HepG2 (cell line): ENCODE measurements around the gene TIGAR. TPM values are rescaled to one million over a fixed set of nuclear protein-coding genes. Genes with fewer than 3 reads are reported as not detected.

ENCODE experiments used
- ARID5B ChIP-seq: IDR thresholded peaks from 2 replicates; pipeline ENCODE4 v1.4.0; 2020; ENCODE audit warnings: mild to moderate bottlenecking, missing genetic modification reagents
- FOXA1 ChIP-seq, 2 experiments: fragments of 450-650 bp in 1 of 2; sonication (generic) in 1 of 2; formaldehyde crosslinking in 1 of 2; IDR thresholded peaks; 2 replicates each; pipeline versions ENCODE4 v1.4.0 to v1.6.1; 2016 to 2020; ENCODE audit warnings: missing genetic modification reagents in 1 of 2
- GATAD1 ChIP-seq: IDR thresholded peaks from 2 replicates; pipeline ENCODE4 v1.6.1; 2016; ENCODE audit warnings: missing genetic modification reagents, missing compliant biosample characterization
- HMGXB4 ChIP-seq, 2 experiments: sonication (generic) in 1 of 2; formaldehyde crosslinking in 1 of 2; IDR thresholded peaks; 2 replicates each; pipeline versions ENCODE4 v1.4.0 to v1.6.1; 2018 to 2020; ENCODE audit warnings: missing genetic modification reagents in 2 of 2, borderline replicate concordance in 1 of 2, low read depth in 1 of 2, mild to moderate bottlenecking in 1 of 2, missing biosample characterization in 1 of 2
- MAFK ChIP-seq, 2 experiments: IDR thresholded peaks in 1 of 2; conservative IDR thresholded peaks in 1 of 2; 2 replicates each; pipeline ENCODE4 v1.6.1; 2011; ENCODE audit warnings: improper control_type of control experiment in 2 of 2, low read length in 2 of 2
- ZFY ChIP-seq: sonication (generic); formaldehyde crosslinking; IDR thresholded peaks from 2 replicates; pipeline ENCODE4 v1.4.0; 2020; ENCODE audit warnings: missing genetic modification reagents
- ZNF136 ChIP-seq: sonication (generic); formaldehyde crosslinking; IDR thresholded peaks from 2 replicates; pipeline ENCODE4 v1.8.1; 2022; ENCODE audit warnings: low read depth, mild to moderate bottlenecking, moderate library complexity, missing genetic modification reagents
- ZNF232 ChIP-seq: sonication (generic); formaldehyde crosslinking; IDR thresholded peaks from 2 replicates; pipeline ENCODE4 v1.4.0; 2020; ENCODE audit warnings: missing genetic modification reagents, borderline replicate concordance
- ZNF556 ChIP-seq: sonication (generic); formaldehyde crosslinking; IDR thresholded peaks from 2 replicates; pipeline ENCODE4 v1.4.0; 2020; ENCODE audit warnings: mild to moderate bottlenecking, missing genetic modification reagents, borderline replicate concordance
- ZNF605 ChIP-seq: sonication (generic); formaldehyde crosslinking; IDR thresholded peaks from 2 replicates; pipeline ENCODE4 v1.8.0; 2022; ENCODE audit warnings: mild to moderate bottlenecking, missing genetic modification reagents
- polyA plus RNA-seq, 8 experiments: library from polyadenylated mRNA; depleted of rRNA in 3 of 8; stranded (reverse) in 7 of 8; unstranded in 1 of 8; fragments of >200 nt; fragmentation: Illumina TruSeq in 4 of 8; extraction: Trizol in 4 of 8; gene quantifications; 2 replicates each; pipeline versions ENCODE4 v1.2.1 to v1.2.3, GENCODE V29; 2011 to 2016; ENCODE audit warnings: low read depth in 4 of 8, missing spikeins in 1 of 8, mixed read lengths in 1 of 8; ENCODE audit not compliant: insufficient read depth in 1 of 8
- total RNA-seq, 5 experiments: library from RNA; depleted of rRNA; stranded (reverse); fragments of >200 nt; fragmentation: Illumina TruSeq; extraction: Trizol; gene quantifications; 2 replicates each; pipeline ENCODE4 v1.2.3, GENCODE V29; 2016; ENCODE audit warnings: low read depth in 1 of 5
- TF ChIP-seq, protein P1 (sequence below): sonication (generic); formaldehyde crosslinking; IDR thresholded peaks from 2 replicates; pipeline ENCODE4 v1.4.0; 2020; ENCODE audit warnings: mild to moderate bottlenecking, missing genetic modification reagents

TIGAR gene
- total and polyA plus RNA-seq, 2 of the 13 experiments (the other 11 are each of a cell fraction or from before 2014, with no cell fraction given): 2.6 to 21.8 TPM

DNA sequence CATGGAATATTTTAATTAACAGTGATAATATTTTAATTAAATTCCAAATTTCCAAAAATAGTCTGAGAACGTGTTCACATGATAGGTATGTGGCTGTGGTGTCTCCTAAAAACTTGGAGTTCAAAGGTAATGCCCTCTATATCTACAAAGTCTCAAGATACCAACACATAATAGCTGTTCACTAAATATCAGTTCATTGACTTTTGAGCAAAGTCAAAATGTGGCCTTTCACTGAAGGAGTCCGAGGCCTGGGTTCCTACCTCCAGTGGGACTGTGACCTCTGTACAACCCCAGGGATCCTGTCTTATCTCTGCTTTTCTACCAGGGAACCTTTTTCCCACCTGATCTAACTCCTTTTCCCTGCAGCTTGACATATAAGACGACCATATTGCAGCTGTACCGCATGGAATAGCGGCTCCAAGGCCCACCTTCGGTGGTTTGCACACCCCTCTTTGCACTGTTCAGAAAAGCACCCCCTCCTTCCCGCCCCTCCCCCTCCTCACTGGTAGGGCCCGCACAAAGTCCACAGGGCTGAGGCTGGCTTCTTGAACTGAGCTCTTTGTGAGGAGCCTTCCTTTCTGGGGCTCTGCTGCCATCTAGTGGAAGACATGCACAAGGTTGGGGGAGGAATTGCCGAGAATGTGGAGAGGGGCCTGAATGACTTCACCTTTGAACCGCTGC lies 44.3 kb upstream of the TIGAR start (continued):
- TF ChIP-seq, protein P1, sequence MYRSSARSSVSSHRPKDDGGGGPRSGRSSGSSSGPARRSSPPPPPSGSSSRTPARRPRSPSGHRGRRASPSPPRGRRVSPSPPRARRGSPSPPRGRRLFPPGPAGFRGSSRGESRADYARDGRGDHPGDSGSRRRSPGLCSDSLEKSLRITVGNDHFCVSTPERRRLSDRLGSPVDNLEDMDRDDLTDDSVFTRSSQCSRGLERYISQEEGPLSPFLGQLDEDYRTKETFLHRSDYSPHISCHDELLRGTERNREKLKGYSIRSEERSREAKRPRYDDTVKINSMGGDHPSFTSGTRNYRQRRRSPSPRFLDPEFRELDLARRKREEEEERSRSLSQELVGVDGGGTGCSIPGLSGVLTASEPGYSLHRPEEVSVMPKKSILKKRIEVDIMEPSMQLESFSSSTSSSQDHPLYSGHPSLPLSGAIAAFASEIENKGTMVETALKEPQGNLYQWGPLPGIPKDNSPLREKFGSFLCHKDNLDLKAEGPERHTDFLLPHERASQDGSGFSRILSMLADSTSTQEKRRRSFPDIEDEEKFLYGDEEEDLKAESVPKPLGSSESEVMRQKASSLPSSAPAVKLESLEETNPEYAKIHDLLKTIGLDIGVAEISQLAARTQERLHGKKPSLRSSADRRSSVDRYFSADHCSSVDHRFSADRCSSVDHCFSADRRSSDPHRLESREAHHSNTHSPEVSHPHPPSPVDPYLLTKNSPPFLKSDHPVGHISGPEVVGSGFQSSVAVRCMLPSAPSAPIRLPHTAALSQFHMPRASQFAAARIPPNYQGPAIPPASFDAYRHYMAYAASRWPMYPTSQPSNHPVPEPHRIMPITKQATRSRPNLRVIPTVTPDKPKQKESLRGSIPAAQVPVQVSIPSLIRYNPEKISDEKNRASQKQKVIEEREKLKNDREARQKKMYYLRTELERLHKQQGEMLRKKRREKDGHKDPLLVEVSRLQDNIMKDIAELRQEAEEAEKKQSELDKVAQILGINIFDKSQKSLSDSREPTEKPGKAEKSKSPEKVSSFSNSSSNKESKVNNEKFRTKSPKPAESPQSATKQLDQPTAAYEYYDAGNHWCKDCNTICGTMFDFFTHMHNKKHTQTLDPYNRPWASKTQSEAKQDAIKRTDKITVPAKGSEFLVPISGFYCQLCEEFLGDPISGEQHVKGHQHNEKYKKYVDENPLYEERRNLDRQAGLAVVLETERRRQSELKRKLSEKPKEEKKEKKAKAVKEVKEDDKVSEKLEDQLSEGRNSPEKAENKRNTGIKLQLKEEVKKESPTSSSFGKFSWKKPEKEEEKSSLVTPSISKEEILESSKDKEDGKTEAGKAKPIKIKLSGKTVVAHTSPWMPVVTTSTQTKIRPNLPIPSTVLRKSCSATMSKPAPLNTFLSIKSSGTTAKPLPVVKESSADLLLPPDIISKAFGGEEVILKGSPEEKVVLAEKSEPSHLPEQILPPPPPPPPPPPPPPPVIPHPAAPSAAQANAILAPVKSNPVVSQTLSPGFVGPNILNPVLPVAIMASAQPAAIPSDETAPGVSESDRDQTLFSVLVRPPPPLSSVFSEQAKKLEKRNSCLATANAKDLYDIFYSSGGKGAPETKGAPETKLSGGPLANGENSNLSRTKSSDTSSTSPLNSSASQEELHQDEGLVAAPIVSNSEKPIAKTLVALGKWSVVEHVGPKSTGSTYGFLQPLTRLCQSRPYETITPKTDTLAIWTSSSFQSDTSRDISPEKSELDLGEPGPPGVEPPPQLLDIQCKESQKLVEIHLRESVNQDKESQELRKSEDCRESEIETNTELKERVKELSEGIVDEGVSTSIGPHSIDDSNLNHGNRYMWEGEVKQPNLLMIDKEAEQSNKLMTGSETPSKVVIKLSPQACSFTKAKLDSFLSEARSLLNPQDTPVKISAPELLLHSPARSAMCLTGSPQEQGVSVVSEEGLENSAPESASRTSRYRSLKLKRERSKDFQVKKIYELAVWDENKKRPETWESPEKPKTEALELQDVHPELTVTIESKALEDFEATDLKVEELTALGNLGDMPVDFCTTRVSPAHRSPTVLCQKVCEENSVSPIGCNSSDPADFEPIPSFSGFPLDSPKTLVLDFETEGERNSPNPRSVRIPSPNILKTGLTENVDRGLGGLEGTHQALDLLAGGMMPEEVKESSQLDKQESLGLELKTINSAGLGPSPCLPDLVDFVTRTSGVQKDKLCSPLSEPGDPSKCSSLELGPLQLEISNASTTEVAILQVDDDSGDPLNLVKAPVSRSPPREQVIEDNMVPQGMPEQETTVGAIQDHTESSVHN (CRISPR knock-in tag): no peak
- TF ChIP-seq ZFY (CRISPR knock-in tag) (no peak), FOXA1 (IDR thresholded peaks at IDR 0.05) (no peak), FOXA1 (CRISPR knock-in tag; IDR thresholded peaks at IDR 0.05) (no peak), ZNF232 (CRISPR knock-in tag) (no peak), HMGXB4 (CRISPR knock-in tag; IDR thresholded peaks at IDR 0.05; ENCODE audit: borderline replicate concordance in 1 of 2, low read depth in 1 of 2) (peak; percentile 36 to 71; a peak in 2 of 4 replicates), ZNF556 (CRISPR knock-in tag) (no peak; the same call in 1 of the 2 replicates), MAFK (conservative IDR thresholded peaks at IDR 0.05 in 1 of 2, IDR thresholded peaks at IDR 0.05 in 1 of 2; ENCODE audit: low read length in 2 of 2) (no peak), ZNF136 (CRISPR knock-in tag) (no peak), ARID5B (CRISPR knock-in tag) (peak; percentile 47; the same call in 1 of the 2 replicates), ZNF605 (no peak), GATAD1 (CRISPR knock-in tag) (peak; percentile 52; the same call in 1 of the 2 replicates)
